IPS-18c (cell line): ENCODE measurements around the gene CLCNKA.
A peak's percentile ranks its signal among the peaks of the same experiment; 100 is the strongest.
"Not testable (repeated sequence)": the region's sequence is repeated elsewhere in the genome, so short reads cannot be mapped to it uniquely, and the experiment has no call there.

ENCODE experiments used
- H3K4me3 ChIP-seq: 2 replicates; pipeline ENCODE4 v1.7.0; 2013; ENCODE audit warnings: low read depth, mild to moderate bottlenecking, low read length, moderate library complexity; ENCODE audit not compliant: insufficient read depth
- H3K9me3 ChIP-seq: one replicate; pipeline ENCODE4 v1.6.1; 2013; ENCODE audit warnings: mild to moderate bottlenecking, low read length, moderate library complexity; ENCODE audit not compliant: control insufficient read depth, insufficient read depth

Gene CLCNKA

GRCh38 chr1:16026723-16027484 lies 5.1 kb downstream of the CLCNKA start:
- H3K4me3 ChIP-seq = peak overlapping the region; percentile 32; the same call in 1 of the 2 replicates

GRCh38 chr1:16028237-16029002 lies 6.6 kb downstream of the CLCNKA start:
- Histone ChIP-seq H3K9me3 (no peaks in the 10 kb centered on the region), H3K4me3 (no peak overlapping the region)

More at GRCh38 chr1:16026723-16027484, 5.1 kb downstream of the CLCNKA start:
- H3K9me3 ChIP-seq = no peaks in the 10 kb centered on the region

- H3K9me3 ChIP-seq, H3K4me3 ChIP-seq: not testable (repeated sequence)
These were observed 7.1 kb downstream of the CLCNKA start for GRCh38 chr1:16029003-16029268.

GRCh38 chr1:16029288-16029687 lies 7.5 kb downstream of the CLCNKA start:
- H3K4me3 ChIP-seq = no peak overlapping the region
- H3K9me3 ChIP-seq = no peaks in the 10 kb centered on the region

GRCh38 chr1:16031551-16031950 lies 9.7 kb downstream of the CLCNKA start:
- Histone ChIP-seq H3K4me3 (no peak overlapping the region), H3K9me3 (no peaks in the 10 kb centered on the region)

GRCh38 chr1:16032388-16033102 lies 10.7 kb downstream of the CLCNKA start:
- Histone ChIP-seq H3K4me3 (no peak overlapping the region), H3K9me3 (no peaks in the 10 kb centered on the region)

DNA sequence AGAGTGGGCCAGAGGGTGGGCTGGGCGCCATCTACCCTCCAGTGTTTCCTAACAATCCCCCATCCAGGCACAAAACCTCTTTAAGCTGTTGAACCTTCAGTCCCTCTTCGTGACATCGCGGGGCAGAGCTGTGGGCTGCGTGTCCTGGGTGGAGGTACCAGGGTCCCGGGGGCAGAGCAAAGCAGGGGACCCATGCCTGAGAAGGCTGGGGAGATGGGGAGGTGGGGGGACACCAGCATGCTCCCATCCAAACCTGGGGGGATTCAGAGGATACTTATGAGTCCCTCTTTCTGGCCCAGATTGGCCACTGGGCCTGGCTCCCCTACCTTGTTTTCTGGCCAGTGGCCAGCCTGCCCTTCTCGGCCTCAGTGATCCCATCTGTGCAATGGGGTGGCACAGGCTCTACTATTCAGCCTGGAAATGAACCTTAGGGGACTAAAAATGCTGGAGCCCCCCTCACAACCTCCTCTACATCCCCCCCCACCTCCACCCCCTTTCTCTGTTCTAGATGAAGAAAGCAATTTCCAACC lies 11.3 kb downstream of the CLCNKA start:
- not testable (repeated sequence) for H3K9me3 ChIP-seq

DNA sequence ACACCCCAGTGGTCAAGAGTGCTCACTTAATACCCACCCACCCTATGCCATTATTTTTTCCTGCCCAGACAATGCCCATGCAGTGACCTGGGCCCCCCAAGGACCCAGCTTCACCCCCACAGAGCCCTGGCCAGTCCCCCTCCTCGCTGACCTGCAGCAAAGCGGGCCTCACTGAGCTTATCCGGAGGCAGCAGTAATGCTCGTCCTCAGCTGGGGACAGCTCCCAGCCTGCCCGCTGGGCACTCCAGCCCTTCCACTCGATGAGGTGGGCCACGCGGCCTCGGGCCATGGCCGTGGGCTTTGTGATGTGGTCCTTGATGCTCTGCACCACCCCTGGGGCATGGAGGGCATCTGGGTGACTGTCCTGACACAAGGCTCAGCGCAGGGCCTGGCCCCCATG lies 14.6 kb downstream of the CLCNKA start:
- not testable (repeated sequence) for H3K9me3 ChIP-seq, H3K4me3 ChIP-seq

More for the DNA sequence above, 11.3 kb downstream of the CLCNKA start:
- H3K4me3 ChIP-seq = not testable (repeated sequence)

DNA sequence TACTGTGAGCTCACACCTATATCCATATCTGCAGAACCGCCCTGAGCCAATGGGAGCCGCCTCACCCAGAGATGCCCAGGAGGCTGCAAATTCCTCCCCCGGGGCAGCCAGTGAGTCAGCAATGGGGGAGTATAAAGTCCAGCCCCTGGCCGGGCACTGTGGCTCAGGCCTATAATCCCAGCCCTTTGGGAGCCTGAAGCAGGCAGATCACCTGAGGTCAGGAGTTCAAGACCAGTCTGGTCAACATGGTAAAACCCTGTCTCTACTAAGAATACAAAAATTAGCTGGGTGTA lies 16.7 kb downstream of the CLCNKA start:
- H3K4me3 ChIP-seq = no peak overlapping the region
- H3K9me3 ChIP-seq = no peaks in the 10 kb centered on the region

- not testable (repeated sequence) for H3K9me3 ChIP-seq, H3K4me3 ChIP-seq
These were observed 18.0 kb downstream of the CLCNKA start for GRCh38 chr1:16039871-16040270.

DNA sequence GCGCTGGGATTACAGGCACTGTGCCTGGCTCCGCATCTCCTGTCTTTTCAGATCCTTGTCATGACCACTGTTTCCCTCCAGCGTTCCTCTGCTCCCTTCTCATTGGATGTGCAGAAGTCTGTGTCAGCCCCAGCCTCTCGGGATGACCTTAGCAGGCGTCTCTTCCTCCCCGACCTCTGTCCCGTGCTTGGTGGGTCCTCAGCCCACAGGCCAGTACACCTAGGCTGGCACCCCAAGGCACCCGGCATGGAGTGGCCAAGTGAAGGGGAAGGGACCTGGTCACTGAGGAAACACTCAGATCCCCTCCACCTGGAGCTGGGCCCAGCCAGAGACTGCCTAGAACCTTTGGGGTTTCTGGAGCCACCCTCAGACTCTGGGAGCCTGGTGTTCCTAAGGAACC lies 19.4 kb downstream of the CLCNKA start:
- no peak overlapping the region for H3K4me3 ChIP-seq
- H3K9me3 ChIP-seq = peaks cover 3% of the 10 kb centered on the region

- H3K4me3 ChIP-seq = no peak overlapping the region
- H3K9me3 ChIP-seq = peaks cover 3% of the 10 kb centered on the region
These were observed 20.3 kb downstream of the CLCNKA start for GRCh38 chr1:16042096-16042495.

DNA sequence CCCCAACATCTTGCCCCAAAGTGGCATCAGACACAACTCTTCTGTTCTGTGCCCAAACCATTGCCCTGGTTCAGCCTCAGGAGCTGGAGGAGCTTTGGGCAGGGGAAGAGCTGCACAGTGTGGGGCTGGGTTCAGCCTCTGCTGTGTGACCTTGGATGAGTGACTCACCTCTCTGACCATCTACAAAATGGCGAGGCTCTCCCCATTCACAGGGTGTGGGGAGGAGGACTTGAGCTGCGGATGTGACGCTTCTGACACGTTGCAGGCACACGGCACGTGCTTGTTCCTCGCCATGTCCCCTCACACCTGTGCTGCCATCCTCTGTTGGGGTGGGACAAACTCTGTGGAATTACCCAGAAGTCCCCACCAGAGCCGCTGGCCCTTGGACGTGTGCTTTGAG lies 20.8 kb downstream of the CLCNKA start:
- not testable (repeated sequence) for H3K9me3 ChIP-seq, H3K4me3 ChIP-seq

GRCh38 chr1:16043521-16043920 lies 21.7 kb downstream of the CLCNKA start, which contains the start of gene CLCNKB:
Gene CLCNKB (plus strand): TSS chr1:16043782. CDS start chr1:16044493, 711 bp downstream.
- Histone ChIP-seq H3K9me3 (peaks cover 3% of the 10 kb centered on the region), H3K4me3 (no peak within 1 kb of the TSS)

- Histone ChIP-seq H3K4me3 (no peak overlapping the region), H3K9me3 (peaks cover 3% of the 10 kb centered on the region)
These were observed 22.1 kb downstream of the CLCNKA start for GRCh38 chr1:16043950-16044349.

- Histone ChIP-seq H3K4me3 (no peak overlapping the region), H3K9me3 (peaks cover 3% of the 10 kb centered on the region)
These were observed 25.0 kb downstream of the CLCNKA start for GRCh38 chr1:16046842-16047241.

- Histone ChIP-seq H3K9me3 (peaks cover 3% of the 10 kb centered on the region), H3K4me3 (peak overlapping the region; percentile 40; the same call in 1 of the 2 replicates)
These were observed 26.1 kb downstream of the CLCNKA start for GRCh38 chr1:16047791-16048475.
